HG03457 (cell line): ENCODE measurements around the gene KRT74.
"Not testable (repeated sequence)": the region's sequence is repeated elsewhere in the genome, so short reads cannot be mapped to it uniquely, and the experiment has no call there.

Experiments used
- ATAC-seq: cut with Tn5 transposase; IDR thresholded peaks from one replicate; pipeline ENCODE4 v1.9.1; 2021; ENCODE audit warnings: moderate number of reproducible peaks; ENCODE audit not compliant: unreplicated experiment

Gene KRT74

GRCh38 chr12:52603314-52603713 is 29.7 kb upstream of the KRT74 start:
- ATAC-seq: no peak

GRCh38 chr12:52602552-52602951 is 28.9 kb upstream of the KRT74 start:
- no peak for ATAC-seq

GRCh38 chr12:52601671-52602070 is 28.0 kb upstream of the KRT74 start:
- ATAC-seq: no peak

GRCh38 chr12:52600941-52601481 is 27.4 kb upstream of the KRT74 start, which contains the start of gene KRT72:
Gene KRT72 (minus strand): TSS chr12:52601463. CDS start chr12:52601452, 11 bp downstream.
- ATAC-seq: no peak

- no peak for ATAC-seq
Observed at GRCh38 chr12:52600475-52600874, 26.8 kb upstream of the KRT74 start.

- ATAC-seq: no peak
Observed at GRCh38 chr12:52600071-52600470, 26.4 kb upstream of the KRT74 start.

- ATAC-seq: no peak
Observed at GRCh38 chr12:52598966-52599365, 25.3 kb upstream of the KRT74 start.

- not testable (repeated sequence) for ATAC-seq
Observed at GRCh38 chr12:52594237-52594636, 20.6 kb upstream of the KRT74 start.

- no peak for ATAC-seq
Observed at GRCh38 chr12:52591521-52591920, 17.9 kb upstream of the KRT74 start.

- no peak for ATAC-seq
Observed at GRCh38 chr12:52590021-52590420, 16.4 kb upstream of the KRT74 start.

GRCh38 chr12:52587563-52587962 is 13.9 kb upstream of the KRT74 start:
- ATAC-seq: no peak

GRCh38 chr12:52585946-52586345 is 12.3 kb upstream of the KRT74 start:
- no peak for ATAC-seq

GRCh38 chr12:52585066-52585465 is 11.4 kb upstream of the KRT74 start:
- no peak for ATAC-seq

- ATAC-seq: no peak
Observed at GRCh38 chr12:52584156-52584682, 10.6 kb upstream of the KRT74 start.

GRCh38 chr12:52582971-52583456 is 9.4 kb upstream of the KRT74 start:
- no peak for ATAC-seq

- ATAC-seq: no peak
Observed at GRCh38 chr12:52582486-52582885, 8.8 kb upstream of the KRT74 start.

- ATAC-seq: no peak
Observed at GRCh38 chr12:52581481-52581880, 7.8 kb upstream of the KRT74 start.

GRCh38 chr12:52581066-52581465 is 7.4 kb upstream of the KRT74 start:
- no peak for ATAC-seq

GRCh38 chr12:52580496-52580895 is 6.9 kb upstream of the KRT74 start:
- no peak for ATAC-seq

- no peak for ATAC-seq
Observed at GRCh38 chr12:52579468-52580465, 6.1 kb upstream of the KRT74 start.

- ATAC-seq: no peak
Observed at GRCh38 chr12:52578469-52578868, 4.8 kb upstream of the KRT74 start.

- no peak for ATAC-seq
Observed at GRCh38 chr12:52577316-52577715, 3.7 kb upstream of the KRT74 start.
